Measurements from ENCODE around the gene GPD2.

The GPD2 gene

GRCh38 chr2:156630579-156631337 is 194.6 kb downstream of the GPD2 start:
- H3K4me3 ChIP-seq (replicated peaks; ENCODE audit: low read depth, low read length), result no peak overlapping the region
- TF ChIP-seq CTCF (IDR thresholded peaks at IDR 0.05; ENCODE audit: low read length, missing control alignments), result no peak
- no peak for DNase-seq (ENCODE audit: low read depth)

GRCh38 chr2:156635646-156636045 is 199.5 kb downstream of the GPD2 start:
- TF ChIP-seq CTCF (IDR thresholded peaks at IDR 0.05; ENCODE audit: low read length, missing control alignments), result no peak
- no peak for DNase-seq (ENCODE audit: low read depth)
- no peak overlapping the region for H3K4me3 ChIP-seq (replicated peaks; ENCODE audit: low read depth, low read length)
